ENCODE data around the gene STX11.
"Not testable (repeated sequence)": the region's sequence is repeated elsewhere in the genome, so short reads cannot be mapped to it uniquely, and the experiment has no call there.

The STX11 gene

DNA sequence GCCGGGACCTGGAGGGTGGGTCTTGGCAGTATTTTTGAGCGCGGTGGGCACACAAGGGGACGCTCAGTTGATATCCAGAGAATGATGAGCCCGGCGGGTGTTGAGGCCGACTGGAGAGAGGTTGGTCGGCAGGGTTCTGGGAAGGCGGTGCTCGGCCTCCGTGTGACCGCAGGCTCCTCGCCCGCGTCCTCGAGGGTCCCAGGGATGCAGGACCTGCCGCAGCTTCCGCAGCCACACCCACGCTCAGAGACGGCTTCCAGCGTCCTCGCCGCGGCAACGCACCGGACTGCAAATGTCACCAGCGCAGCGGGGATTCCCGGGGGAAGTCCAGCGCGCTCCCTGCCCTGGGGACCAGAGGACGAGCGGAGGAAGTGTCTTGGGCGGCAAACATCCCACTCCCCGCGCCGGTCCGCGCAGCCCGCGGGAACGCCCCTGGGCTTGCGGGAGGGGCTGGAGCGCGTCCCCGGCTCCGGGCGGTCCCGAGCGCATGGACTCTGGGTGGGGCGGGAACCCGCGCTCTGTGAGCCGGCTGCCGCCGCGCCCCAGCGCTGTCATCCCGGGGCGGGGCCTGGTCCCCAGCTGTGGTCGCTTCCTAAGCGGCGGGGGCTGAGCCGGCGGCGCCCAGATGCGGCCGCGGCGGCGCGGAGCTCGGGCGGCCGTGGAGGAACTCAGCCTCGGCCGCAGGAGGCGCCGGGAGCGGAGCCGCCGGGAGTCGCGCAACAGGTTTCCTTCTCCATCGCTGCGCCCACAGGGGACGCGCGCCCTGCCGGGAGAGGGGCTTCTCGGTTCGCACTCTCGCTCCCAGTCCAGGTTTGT is at the start of gene STX11:
Gene STX11 (plus strand): TSS at position 624 of the 816 bp plus-strand sequence. CDS start 36,111 bp downstream, outside the sequence.
- DNase-seq (ENCODE audit: low spot score) = peak; percentile 58

- no peak for DNase-seq (ENCODE audit: low spot score)
These were observed 47.2 kb upstream of the STX11 start for GRCh38 chr6:144103026-144103563.

DNA sequence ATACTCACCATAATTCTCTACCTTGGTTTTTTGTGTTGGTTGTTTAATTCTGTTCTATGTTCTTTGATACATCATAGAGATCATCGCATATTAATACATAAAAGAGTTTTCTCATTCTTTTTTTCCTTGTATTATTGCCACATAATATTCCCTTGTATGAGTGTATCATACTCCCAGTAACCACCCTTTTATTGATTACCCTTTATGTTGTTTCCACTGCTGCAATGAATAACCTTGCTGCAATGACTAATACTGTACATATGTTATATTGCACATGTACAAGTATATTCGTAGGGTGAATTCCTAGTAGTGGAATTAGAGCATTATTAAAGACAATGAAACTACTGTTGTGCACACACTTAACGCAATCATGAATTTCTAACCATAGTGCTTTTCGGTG is 45.8 kb upstream of the STX11 start:
- DNase-seq (ENCODE audit: low spot score) = no peak

DNA sequence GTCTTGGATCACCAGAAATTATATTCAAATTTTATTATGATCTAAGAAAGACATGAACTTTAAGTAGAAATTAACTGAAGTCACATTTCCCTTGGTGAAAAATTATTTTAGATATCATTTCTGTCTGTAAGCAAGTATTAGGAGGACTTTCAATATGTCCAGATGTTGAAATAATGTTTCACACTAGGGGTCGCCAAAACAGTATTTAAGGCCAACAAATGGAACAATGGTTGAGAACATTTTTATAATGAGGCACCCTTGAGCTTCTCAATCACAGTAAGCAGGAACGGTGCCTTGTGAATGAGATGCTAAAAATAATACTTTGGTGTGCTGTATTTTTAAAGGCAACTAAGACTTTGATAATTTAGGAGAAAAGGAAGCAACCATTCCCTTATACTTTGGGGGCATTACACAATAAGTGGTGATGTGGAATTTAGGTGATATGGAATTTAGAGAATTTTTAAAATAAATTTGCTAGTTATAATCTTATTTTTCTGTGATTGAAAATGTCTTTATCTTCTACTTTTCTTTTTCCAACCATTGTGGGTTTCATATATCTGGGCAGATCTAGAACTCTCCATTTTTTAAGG is 45.3 kb upstream of the STX11 start:
- peak; percentile 60 for DNase-seq (ENCODE audit: low spot score)

- DNase-seq (ENCODE audit: low spot score) = no peak
These were observed 44.1 kb upstream of the STX11 start for GRCh38 chr6:144106206-144106605.

GRCh38 chr6:144110210-144110609 is 40.1 kb upstream of the STX11 start:
- no peak for DNase-seq (ENCODE audit: low spot score)

DNA sequence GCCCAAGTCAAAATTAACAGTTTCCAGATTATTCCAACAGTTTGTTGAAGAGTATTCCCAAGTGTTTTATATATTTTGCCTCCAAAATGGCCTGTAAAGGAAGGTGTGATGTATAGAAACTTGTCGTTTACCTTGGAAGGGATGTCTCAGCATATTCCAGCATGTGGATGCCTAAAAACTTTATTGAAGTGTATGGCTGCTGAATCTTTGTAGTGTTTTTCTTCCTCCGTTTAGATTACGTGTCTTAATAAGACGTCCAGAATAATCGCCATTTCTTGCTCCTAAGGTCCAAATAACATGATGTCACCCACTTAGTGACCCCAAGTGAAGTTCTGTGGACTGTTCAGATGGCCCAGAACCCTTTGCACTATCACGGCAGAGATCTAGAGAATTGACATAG is 37.0 kb upstream of the STX11 start:
- no peak for DNase-seq (ENCODE audit: low spot score)

DNA sequence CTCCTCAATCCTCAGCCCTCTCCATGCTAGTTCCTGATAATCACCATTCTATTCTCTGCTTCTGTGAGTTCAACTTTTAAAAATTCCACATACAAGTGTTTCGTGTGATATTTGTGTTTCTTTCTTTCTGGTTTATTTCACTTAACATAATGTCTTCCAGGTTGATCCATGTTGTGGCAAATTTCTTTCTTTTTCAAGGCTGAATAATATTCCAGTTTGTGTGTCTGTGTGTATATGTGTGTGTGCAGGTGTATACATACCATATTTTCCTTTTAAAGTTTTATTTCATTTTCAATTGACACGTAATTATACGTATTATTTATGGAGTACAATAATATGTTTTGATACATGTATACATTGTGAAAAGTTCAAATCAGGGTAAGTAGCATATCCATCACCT is 35.1 kb upstream of the STX11 start:
- DNase-seq (ENCODE audit: low spot score) = no peak

DNA sequence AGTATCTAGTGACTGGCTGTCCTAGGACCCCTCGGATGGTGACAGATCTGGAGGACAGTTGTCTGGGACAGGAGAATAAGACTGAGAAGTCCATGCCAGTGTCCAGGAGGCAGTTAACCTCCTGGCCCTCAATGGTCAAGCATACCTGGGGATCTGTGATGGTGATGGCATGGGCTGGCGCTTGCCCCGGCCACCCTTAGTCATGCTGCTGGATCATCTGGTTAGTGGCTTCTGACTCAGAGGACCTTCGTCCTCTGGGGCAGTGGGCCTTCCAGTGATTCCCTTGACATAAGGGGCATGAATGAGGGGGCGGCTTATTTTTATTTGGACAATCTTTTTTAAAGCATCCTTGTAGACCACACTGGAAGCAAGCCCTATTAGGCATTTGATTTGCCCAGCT is 30.9 kb upstream of the STX11 start:
- DNase-seq (ENCODE audit: low spot score) = no peak

DNA sequence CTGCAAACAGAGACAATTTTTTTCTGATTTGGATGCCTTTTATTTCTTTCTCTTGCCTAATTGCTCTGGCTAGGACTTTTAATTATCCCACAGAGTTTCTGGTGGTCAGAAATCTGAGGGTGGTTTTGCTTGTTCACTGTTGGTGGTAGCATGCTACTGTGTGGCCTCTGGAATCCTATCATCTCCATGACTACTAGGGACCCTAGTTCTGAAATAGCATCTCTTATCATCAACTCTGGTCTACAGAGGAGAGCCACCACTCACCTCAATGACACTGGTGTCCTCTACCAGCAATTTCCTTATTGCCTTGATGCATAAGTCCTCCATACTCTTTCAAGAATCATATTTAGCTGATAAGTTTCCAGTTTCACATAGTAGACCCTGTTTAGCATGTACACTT is 27.5 kb upstream of the STX11 start:
- no peak for DNase-seq (ENCODE audit: low spot score)

DNA sequence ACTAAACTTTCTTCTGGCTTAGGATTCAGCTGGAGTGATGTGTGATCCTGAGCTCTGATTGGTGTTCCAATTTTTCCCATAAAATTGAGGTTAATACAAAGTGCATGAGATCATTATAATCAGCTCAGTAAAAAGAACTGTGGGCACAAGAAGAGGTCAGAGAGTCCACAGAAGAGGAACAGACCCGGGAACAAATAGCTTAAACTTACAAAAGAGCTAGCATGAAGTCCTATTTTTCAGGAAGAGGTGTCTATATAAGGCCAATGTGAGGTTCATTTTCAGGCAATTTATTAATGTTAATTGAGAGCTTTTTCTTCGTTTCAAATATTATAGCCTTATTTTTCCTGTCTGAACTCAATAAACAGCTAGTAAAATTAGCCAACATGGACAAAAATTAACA is 26.9 kb upstream of the STX11 start:
- no peak for DNase-seq (ENCODE audit: low spot score)

- DNase-seq (ENCODE audit: low spot score) = no peak
These were observed 26.5 kb upstream of the STX11 start for GRCh38 chr6:144123836-144124235.

DNA sequence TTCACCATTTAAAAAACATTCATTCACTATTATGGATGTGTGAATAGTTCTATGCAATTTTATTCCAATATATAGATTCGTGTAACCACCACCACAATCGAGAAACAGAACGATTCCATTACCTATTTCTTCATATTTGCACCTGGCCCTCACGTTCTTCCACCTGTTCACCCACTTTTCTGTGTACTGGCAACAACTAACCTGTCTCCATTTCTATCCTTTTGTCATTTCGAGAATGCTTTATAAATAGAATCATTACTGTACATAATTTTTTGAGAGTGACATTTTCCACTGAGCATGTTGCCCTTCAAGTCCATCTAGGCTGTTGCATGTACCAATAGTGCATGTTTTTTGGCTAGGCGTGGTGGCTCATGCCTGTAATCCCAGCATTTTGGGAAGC is 23.2 kb upstream of the STX11 start:
- no peak for DNase-seq (ENCODE audit: low spot score)

- no peak for DNase-seq (ENCODE audit: low spot score)
These were observed 20.8 kb upstream of the STX11 start for GRCh38 chr6:144129469-144129868.

- peak; percentile 62 for DNase-seq (ENCODE audit: low spot score)
These were observed 19.0 kb upstream of the STX11 start for GRCh38 chr6:144131248-144131709.

- DNase-seq (ENCODE audit: low spot score) = not testable (repeated sequence)
These were observed 18.1 kb upstream of the STX11 start for GRCh38 chr6:144132167-144132690.

DNA sequence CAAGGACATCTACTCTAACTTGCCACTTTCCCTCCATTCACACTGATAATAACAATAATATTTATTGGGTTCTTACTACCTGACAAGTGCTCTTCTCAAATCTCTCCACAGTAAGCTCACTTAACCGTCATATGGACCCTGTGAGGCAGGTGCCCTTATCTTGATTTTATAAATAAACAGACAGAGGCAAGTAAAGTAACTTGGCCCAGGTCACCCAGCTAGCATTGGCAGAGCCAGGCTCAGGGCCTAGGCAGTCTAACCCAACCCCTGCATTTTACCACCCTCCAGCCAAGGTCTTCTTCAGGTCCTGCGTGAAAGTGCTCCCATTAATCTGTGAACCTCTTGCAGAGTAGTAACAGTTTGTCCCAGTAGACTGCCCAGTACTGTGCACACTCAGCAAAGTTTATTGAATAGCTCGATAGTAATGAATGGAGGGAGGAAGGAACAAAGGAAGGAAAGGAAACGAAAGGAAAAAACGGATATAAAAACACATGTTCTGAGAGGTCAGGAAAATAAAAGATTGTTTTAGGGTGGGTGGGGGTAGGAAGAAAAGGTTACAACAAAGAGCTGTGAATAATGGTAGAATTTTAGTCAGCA is 17.0 kb upstream of the STX11 start:
- no peak for DNase-seq (ENCODE audit: low spot score)

DNA sequence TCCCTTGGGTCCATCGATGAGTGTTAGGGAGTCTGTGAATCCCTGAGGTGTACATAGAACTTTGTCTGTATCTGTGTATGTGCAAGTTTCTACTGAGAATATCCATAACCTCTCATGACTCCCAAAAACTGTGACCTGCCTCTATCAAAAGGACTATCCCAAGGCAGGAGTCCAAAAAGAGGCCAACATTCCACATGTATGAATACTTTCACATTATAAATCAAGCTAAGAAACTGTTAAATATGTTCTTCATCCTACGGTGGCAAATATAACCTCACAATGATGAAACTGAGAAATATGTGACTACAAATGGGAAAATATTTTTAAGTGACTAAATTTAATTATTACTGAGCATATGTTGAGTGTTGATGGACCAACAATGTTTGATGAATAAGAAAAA is 16.1 kb upstream of the STX11 start:
- no peak for DNase-seq (ENCODE audit: low spot score)

- DNase-seq (ENCODE audit: low spot score) = no peak
These were observed 15.6 kb upstream of the STX11 start for GRCh38 chr6:144134737-144135136.

DNA sequence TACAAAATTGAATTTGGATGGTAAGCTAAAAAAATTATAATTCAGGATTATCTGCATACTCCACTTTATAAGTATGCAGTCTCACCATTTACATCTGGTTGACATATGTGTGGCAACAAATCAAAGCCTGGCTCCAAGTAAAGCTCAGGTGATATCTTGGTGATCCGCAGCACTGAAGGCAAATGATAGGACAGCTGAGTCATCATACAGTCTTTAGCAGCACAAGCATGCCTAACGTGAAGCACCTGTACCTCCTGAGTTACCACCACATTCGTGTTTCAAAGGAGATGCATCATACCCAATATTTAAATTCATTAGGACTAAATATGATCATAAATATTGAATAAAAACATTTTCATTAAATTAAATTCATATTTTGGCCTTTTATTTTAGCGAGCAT is 11.8 kb upstream of the STX11 start:
- no peak for DNase-seq (ENCODE audit: low spot score)

DNA sequence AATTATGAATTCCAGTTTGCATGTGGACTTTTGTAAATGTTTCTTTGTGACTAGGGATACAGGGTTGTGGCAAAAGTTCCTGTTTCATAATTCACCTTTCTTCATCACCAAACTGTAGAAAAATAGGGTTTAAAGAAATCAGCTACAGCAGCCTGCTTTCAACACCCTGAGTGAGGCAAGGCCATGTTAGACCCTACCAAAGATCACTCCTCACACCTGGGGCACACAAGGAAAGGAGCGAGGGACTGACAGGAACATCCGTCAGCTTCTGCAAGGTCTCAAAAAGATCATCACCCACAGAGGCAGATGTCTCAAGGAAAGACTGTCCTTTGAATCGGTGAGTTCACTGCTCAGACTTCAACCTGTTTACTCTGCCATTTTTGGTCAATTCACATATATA is 10.5 kb upstream of the STX11 start:
- no peak for DNase-seq (ENCODE audit: low spot score)

- DNase-seq (ENCODE audit: low spot score) = no peak
These were observed 9.4 kb upstream of the STX11 start for GRCh38 chr6:144140867-144141266.

GRCh38 chr6:144141470-144141869 is 8.8 kb upstream of the STX11 start:
- DNase-seq (ENCODE audit: low spot score) = no peak
